Central memory CD8-positive, alpha-beta T cell (primary cell): ENCODE results near the gene ERC2.

Experiments
- ATAC-seq: fragments of 150-1000 bp; cut with Tn5 transposase; replicated peaks from 2 replicates; pipeline ENCODE4 v1.10.0; 2022; ENCODE audit warnings: mild to moderate bottlenecking, moderate FRiP score, moderate number of reproducible peaks; ENCODE audit not compliant: poor library complexity, severe bottlenecking; ENCODE audit errors: extremely low read depth
- DNase-seq, 2 donors: peaks; one replicate each; pipeline ENCODE4 v3.0.0; 2021; ENCODE audit warnings: low spot score in 2 of 2
- H3K27ac Mint-ChIP-seq: one replicate; pipeline ENCODE4 v1.8.0; 2022; ENCODE audit warnings: low read depth, mild to moderate bottlenecking, moderate library complexity, mixed read lengths
- H3K27me3 Mint-ChIP-seq: one replicate; pipeline ENCODE4 v1.8.0; 2022; ENCODE audit warnings: mixed read lengths
- H3K36me3 Mint-ChIP-seq: one replicate; pipeline ENCODE4 v1.8.0; 2022; ENCODE audit warnings: mild to moderate bottlenecking, moderate library complexity, mixed read lengths; ENCODE audit not compliant: insufficient read depth
- H3K4me1 Mint-ChIP-seq: one replicate; pipeline ENCODE4 v1.8.0; 2022; ENCODE audit warnings: mixed read lengths
- H3K4me3 Mint-ChIP-seq: one replicate; pipeline ENCODE4 v1.8.0; 2022; ENCODE audit warnings: mild to moderate bottlenecking, moderate library complexity, mixed read lengths
- H3K9me3 Mint-ChIP-seq: one replicate; pipeline ENCODE4 v1.8.0; 2022; ENCODE audit warnings: mixed read lengths

Gene ERC2

DNA sequence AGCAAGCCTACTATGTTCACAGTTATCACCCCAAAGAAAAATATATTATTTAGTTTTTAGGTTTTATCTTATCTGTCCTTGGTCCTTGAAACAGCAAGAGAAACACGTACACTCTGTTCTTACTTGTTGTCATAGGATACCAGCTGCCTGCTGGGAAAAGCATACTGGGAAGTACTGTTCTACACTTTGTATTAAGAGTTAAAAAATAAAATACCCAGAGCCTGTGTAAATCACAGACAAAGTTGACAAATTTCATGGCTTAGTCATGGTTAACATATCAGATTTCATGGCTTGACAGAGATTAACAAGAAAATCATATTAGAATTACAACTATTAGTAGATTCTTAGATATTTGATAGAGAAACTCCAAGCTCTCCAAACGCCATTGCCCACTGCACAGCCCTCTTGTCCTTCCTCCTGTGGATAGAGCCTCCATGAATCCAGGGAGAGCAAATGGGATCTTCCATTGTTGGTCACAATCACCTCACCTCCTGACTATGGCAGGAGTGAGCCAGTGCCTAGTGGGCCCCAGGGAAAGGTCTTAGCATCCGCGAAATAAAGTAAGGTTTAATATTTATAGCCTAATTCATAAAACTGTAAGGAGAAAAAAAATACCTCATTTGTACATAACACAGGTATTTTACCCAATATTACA is 853.1 kb downstream of the ERC2 start:
- Mint-ChIP-seq H3K4me1 (no peaks in the 10 kb centered on the region), H3K27ac (no peak overlapping the region), H3K9me3 (no peaks in the 10 kb centered on the region), H3K4me3 (no peak overlapping the region), H3K27me3 (no peaks in the 10 kb centered on the region), H3K36me3 (no peaks in the 10 kb centered on the region)
- ATAC-seq (no peak), DNase-seq (no peak)

DNA sequence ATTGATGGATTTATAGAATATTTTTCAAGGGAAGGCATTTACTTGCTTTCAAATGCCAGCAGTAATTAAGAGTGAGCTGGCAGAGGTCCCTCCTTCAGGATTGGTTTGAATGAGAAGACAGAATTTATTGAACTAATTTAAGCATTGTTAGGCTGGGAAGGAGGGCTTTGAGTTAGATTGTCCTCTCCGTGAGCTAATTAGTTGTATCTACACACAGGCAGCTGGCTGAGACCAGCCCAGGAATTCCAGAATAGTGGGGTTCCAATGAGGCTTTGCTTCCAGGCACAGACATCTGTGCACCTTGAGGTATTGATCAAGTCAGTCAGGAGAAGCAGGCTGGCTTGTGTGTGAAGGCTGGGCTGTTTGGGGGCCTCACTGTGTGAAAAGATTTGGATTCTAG is 857.1 kb downstream of the ERC2 start:
- no peak overlapping the region for H3K27ac Mint-ChIP-seq

DNA sequence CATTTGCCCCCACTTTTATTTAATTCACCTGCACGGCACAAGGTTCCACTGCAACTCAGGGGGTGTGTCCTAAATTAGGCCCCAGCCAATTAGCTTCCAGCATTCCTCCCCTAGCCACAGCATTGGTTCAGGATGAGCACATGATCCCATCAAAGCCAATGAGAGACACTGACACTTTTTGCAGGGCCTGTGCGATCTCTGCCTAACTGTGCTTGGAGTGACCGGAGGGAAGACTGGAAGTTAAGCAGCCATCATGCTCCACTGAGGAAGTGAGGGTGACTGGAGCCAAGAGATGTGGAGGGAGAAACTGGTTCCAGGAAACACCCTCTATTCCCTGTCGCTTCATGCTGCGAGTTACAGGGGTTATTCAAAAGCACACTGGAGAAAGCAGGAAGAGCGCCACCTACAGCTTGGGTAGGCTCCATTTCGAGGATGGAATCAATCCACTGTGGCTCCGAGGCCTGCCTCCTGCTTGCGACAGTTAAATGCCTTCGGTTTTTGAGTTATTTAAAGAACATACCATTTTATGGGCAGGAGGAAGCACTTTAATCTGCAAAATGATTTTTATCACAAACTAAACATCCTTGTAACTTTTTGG is 858.9 kb downstream of the ERC2 start:
- H3K27me3 Mint-ChIP-seq, result no peaks in the 10 kb centered on the region
- DNase-seq (no peak), ATAC-seq (no peak)
- H3K27ac Mint-ChIP-seq, result no peak overlapping the region
- H3K4me1 Mint-ChIP-seq, result no peaks in the 10 kb centered on the region
- peaks cover 5% of the 10 kb centered on the region for H3K9me3 Mint-ChIP-seq
- H3K4me3 Mint-ChIP-seq, result no peak overlapping the region
- H3K36me3 Mint-ChIP-seq, result no peaks in the 10 kb centered on the region

More for the DNA sequence above, 857.1 kb downstream of the ERC2 start:
- no peaks in the 10 kb centered on the region for H3K27me3 Mint-ChIP-seq
- no peaks in the 10 kb centered on the region for H3K36me3 Mint-ChIP-seq
- DNase-seq (no peak), ATAC-seq (no peak)
- H3K9me3 Mint-ChIP-seq, result peaks cover 5% of the 10 kb centered on the region
- no peak overlapping the region for H3K4me3 Mint-ChIP-seq
- H3K4me1 Mint-ChIP-seq, result no peaks in the 10 kb centered on the region

DNA sequence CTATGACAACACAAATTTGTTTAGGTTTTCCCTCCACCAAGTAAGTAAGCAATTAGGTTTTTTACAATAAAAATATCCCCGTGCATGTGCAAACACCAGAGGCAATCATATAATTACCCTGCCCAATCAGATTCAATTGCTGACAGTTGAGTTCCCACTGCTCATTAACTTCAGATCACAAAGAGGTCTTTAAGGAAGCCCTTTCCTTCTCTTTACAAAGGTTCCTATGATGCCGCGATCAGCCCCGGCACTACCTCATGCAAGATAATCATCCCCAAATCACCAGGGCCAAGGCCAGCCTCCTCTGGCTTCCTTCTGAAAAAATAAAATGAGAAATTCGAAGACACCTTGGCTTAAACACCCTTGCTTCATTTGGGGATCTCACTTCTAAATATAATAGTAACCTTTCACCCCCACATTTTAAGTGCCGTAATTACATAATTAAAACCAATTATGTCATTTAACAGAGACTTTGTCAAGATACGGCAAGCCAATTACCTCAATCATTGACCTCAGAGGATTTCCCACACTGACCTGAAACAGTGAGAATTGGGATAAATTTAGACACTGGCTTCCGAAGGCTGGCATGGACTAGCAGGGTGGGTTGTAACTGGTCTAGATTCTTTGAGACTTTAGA is 859.8 kb downstream of the ERC2 start:
- Mint-ChIP-seq H3K4me3 (no peak overlapping the region), H3K27me3 (no peaks in the 10 kb centered on the region), H3K36me3 (no peaks in the 10 kb centered on the region), H3K9me3 (peaks cover 5% of the 10 kb centered on the region), H3K27ac (no peak overlapping the region), H3K4me1 (no peaks in the 10 kb centered on the region)
- DNase-seq (no peak), ATAC-seq (no peak)

DNA sequence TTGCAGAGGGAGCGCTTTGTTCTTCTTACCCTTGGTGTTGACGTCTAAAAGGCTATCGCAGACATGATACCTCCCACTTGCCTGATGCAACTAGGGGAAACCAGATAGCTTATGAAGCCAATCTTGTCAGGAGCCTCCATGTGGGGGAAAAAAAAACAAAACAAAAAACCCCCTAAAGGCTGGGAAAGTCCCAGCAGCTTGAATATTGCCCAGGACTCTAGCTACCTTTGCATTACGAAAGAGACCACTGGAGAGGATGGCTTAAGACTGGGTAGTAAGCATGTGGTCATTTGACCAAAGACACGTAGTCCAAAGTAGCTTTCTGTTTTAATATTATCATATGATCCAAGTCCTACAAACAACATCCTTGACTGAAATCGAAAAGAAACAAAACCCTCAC is 860.4 kb downstream of the ERC2 start:
- peaks cover 5% of the 10 kb centered on the region for H3K9me3 Mint-ChIP-seq
- H3K27ac Mint-ChIP-seq, result no peak overlapping the region
- no peaks in the 10 kb centered on the region for H3K4me1 Mint-ChIP-seq
- H3K27me3 Mint-ChIP-seq, result no peaks in the 10 kb centered on the region
- no peaks in the 10 kb centered on the region for H3K36me3 Mint-ChIP-seq
- DNase-seq, result no peak
- no peak overlapping the region for H3K4me3 Mint-ChIP-seq
- no peak for ATAC-seq

DNA sequence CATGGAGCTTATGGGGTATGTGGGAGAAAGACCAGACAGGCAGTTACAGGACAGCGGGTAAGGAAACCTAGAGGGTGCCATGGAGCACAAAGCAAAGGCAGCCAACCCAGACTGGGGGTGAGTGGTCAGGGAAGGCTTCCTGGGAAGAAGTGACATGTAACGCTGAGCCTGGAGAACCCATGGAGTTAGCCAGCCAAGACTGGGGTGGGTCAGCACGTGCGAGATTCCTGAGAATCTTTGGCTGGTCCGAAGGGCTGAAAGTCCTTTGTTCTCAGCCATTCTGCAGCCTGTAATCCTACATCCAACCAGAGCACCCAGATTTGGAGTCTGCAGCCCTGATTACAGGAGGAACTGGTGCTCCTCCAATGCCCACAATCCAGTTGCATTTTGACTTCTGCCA is 861.1 kb downstream of the ERC2 start:
- Mint-ChIP-seq H3K27ac (no peak overlapping the region), H3K9me3 (peaks cover 5% of the 10 kb centered on the region), H3K36me3 (no peaks in the 10 kb centered on the region), H3K27me3 (peaks cover 3% of the 10 kb centered on the region), H3K4me3 (no peak overlapping the region), H3K4me1 (no peaks in the 10 kb centered on the region)
- no peak for DNase-seq
- no peak for ATAC-seq

DNA sequence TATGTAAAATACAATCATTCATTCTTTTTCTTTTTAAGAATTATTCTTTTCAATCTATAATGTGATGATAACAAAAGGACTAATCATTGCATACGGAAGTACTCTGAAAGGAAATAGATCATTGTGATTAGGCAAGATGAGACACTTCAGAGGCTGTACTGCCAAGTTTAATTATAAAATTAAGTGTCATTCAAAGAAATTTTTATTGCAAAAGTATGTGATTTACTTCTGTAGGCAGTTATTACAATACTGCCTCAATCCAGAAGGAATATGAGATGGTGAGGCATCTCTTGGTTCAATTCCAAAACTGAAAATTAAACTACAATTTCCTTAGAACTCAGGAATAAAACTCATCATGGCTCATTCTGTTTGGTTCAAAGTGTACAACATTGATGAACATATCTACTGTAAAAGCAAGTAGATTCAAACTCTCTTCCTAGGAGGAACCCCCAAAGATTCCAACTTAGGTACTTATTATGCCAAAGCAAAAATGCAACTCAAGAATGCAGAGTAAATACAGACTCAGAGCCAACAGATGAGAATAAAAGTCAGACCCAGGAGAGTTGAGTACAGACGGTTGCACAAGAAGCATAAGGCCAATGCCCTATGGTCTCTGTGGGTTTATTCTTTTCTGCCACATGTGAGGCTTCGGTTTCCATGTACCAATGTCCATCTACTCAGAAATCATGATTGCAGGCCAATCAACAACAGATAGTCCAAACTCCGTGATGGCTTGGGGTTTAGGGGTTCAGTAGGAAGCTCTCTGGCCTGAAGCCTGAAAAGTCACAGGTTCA is 862.6 kb downstream of the ERC2 start:
- no peaks in the 10 kb centered on the region for H3K36me3 Mint-ChIP-seq
- no peaks in the 10 kb centered on the region for H3K4me1 Mint-ChIP-seq
- no peak overlapping the region for H3K4me3 Mint-ChIP-seq
- peaks cover 9% of the 10 kb centered on the region for H3K27me3 Mint-ChIP-seq
- H3K9me3 Mint-ChIP-seq, result peaks cover 5% of the 10 kb centered on the region
- DNase-seq, result no peak
- H3K27ac Mint-ChIP-seq, result no peak overlapping the region
- no peak for ATAC-seq

DNA sequence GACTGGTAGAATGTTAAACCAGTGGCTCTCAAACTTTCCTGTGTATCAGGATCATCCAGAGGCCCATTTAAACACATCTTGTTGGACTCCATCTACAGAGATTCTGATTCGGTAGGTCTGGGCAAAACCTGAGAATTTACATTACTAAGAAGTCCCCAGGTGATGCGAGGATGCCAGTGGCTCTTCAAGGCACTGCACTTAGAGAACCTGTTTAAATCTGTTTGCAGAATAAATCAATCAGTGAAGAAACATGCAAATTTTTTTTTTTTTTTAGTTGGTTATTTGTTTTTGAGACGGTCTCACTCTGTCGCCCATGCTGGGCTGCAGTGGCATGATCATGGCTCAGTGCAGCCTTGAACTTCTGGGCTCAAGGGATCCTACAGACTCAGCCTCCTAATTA is 863.4 kb downstream of the ERC2 start:
- Mint-ChIP-seq H3K4me3 (no peak overlapping the region), H3K27ac (no peak overlapping the region), H3K36me3 (no peaks in the 10 kb centered on the region), H3K27me3 (peaks cover 9% of the 10 kb centered on the region), H3K4me1 (no peaks in the 10 kb centered on the region), H3K9me3 (peaks cover 5% of the 10 kb centered on the region)
- ATAC-seq, result no peak
- no peak for DNase-seq

DNA sequence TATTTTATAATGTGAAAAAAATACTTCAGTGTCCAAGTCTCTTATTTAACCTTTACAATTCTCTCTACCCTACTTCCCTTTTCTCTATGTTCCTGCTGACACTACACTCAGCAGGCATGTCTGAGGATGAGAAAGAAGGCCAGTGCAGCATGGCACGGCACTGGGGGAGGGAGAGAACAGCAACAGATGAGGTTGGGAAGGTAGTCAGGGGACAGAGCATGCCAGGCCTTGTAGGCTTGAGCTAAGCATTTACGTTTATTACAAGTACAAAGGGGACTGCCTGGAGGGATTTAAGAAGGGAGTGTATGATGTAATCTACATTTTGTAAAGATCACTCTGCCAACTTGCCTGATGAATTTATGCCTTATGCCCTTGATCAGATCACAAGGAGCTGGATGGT is 863.9 kb downstream of the ERC2 start:
- Mint-ChIP-seq H3K27ac (no peak overlapping the region), H3K4me3 (no peak overlapping the region), H3K27me3 (peaks cover 9% of the 10 kb centered on the region), H3K9me3 (peaks cover 5% of the 10 kb centered on the region), H3K36me3 (no peaks in the 10 kb centered on the region), H3K4me1 (no peaks in the 10 kb centered on the region)
- ATAC-seq (no peak), DNase-seq (no peak)

DNA sequence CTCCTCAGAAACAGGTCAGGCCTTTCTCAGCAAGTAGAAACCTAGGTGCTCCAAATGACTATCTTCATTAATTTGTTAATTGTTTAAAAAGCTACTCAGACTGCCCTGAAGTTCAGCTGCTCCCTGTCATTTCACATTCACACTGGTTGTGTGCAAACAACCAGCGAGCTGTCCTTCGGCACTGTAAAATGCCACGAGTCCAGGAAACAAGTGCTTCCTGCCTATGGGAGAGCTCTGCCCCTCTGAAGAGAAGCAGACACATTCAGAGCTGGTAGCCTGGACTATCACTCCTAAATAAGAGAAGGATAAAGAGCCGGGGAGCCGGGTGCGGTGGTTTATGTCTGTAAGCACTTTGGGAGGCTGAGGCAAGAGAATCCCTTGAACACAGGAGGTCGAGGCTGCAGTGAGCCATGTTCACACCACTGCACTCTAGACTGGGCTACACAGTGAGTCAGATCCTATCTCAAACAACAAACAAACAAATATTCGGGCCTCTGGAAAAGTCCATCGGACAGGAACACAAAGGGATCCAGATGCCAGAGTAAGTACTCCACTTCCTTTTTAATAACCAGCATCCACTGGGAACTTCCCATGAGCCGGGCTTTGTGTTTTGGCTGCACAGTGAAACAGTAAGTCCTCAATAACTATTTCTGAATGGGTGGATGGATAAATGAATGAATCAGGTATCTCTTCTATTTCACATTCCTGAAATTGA is 866.7 kb downstream of the ERC2 start:
- DNase-seq, result no peak
- H3K27me3 Mint-ChIP-seq, result peaks cover 9% of the 10 kb centered on the region
- H3K9me3 Mint-ChIP-seq, result no peaks in the 10 kb centered on the region
- H3K27ac Mint-ChIP-seq, result no peak overlapping the region
- H3K4me1 Mint-ChIP-seq, result no peaks in the 10 kb centered on the region
- H3K36me3 Mint-ChIP-seq, result no peaks in the 10 kb centered on the region
- H3K4me3 Mint-ChIP-seq, result no peak overlapping the region
- no peak for ATAC-seq

DNA sequence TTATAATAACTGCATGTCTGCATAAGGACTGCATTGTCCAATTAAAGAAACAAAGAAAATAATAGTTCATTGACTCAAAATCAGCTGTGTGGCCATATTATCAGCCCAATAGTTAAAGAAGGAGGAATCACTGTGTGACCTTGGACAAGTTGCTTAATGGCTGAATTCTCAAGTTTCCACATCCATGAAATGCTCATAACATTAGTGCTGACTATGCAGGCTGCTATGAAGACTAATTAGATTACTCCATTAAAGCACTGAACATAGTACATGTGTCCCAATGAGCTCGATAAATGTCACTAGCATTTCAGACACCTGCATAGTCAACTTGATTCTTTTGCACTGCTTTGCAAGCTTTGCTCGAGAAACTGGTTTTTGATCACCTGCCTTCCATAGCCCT is 870.0 kb downstream of the ERC2 start:
- no peak overlapping the region for H3K4me3 Mint-ChIP-seq
- H3K36me3 Mint-ChIP-seq, result no peaks in the 10 kb centered on the region
- peaks cover 13% of the 10 kb centered on the region for H3K9me3 Mint-ChIP-seq
- DNase-seq (no peak), ATAC-seq (no peak)
- H3K27ac Mint-ChIP-seq, result no peak overlapping the region
- no peaks in the 10 kb centered on the region for H3K4me1 Mint-ChIP-seq
- H3K27me3 Mint-ChIP-seq, result peaks cover 9% of the 10 kb centered on the region

DNA sequence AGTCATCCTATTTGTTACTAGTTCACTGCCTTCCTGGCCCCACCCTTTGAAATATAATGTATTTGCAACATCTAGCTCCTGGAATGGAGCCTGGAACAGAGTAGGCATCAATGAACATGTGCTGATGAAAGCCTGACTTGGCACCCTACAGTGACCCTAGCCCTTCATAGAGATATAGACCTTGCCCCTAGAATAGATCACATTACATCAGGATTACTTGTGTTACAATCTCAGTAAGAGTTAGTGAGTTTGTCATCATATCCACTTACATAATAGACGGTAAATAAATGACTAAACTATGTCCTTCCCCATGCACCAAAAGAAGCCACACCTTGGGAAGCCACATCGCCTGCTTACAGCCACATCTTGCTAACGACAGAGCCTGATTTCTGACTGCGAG is 870.6 kb downstream of the ERC2 start:
- Mint-ChIP-seq H3K4me1 (no peaks in the 10 kb centered on the region), H3K36me3 (no peaks in the 10 kb centered on the region), H3K27me3 (peaks cover 9% of the 10 kb centered on the region), H3K27ac (no peak overlapping the region), H3K4me3 (no peak overlapping the region), H3K9me3 (peaks cover 13% of the 10 kb centered on the region)
- ATAC-seq, result no peak
- DNase-seq, result no peak
